Trophoblast cell (in vitro differentiated cells and primary cell): ENCODE measurements around the gene CENPP.

ENCODE experiments used
- DNase-seq, 2 donors: peaks; one replicate each; pipeline ENCODE4 v3.0.0-alpha.2; 2016
- H2AFZ ChIP-seq: 2 replicates; pipeline ENCODE4 v1.6.1; 2013; ENCODE audit warnings: low read length, moderate library complexity, mild to moderate bottlenecking; ENCODE audit not compliant: insufficient read depth, poor library complexity
- H2AK5ac ChIP-seq: 2 replicates; pipeline ENCODE4 v1.6.1; 2013; ENCODE audit warnings: mild to moderate bottlenecking, low read length
- H2BK120ac ChIP-seq: 2 replicates; pipeline ENCODE4 v1.6.1; 2013; ENCODE audit warnings: low read length, mild to moderate bottlenecking, moderate library complexity; ENCODE audit not compliant: insufficient read depth, poor library complexity
- H2BK12ac ChIP-seq: 2 replicates; pipeline ENCODE4 v1.6.1; 2013; ENCODE audit warnings: mild to moderate bottlenecking, low read length, moderate library complexity
- H2BK5ac ChIP-seq: 2 replicates; pipeline ENCODE4 v1.6.1; 2013; ENCODE audit warnings: low read length, low read depth, moderate library complexity, mild to moderate bottlenecking; ENCODE audit not compliant: poor library complexity
- H3K14ac ChIP-seq: 2 replicates; pipeline ENCODE4 v1.6.1; 2013; ENCODE audit warnings: mild to moderate bottlenecking, low read length
- H3K18ac ChIP-seq: 2 replicates; pipeline ENCODE4 v1.6.1; 2013; ENCODE audit warnings: mild to moderate bottlenecking, low read length
- H3K23ac ChIP-seq: 2 replicates; pipeline ENCODE4 v1.6.1; 2013; ENCODE audit warnings: low read length
- H3K27ac ChIP-seq: 2 replicates; pipeline ENCODE4 v1.5.1; 2013; ENCODE audit warnings: low read depth, mild to moderate bottlenecking, inconsistent platforms, low read length, moderate library complexity
- H3K27me3 ChIP-seq: 2 replicates; pipeline ENCODE4 v1.6.1; 2013; ENCODE audit warnings: inconsistent platforms, mild to moderate bottlenecking, low read length, moderate library complexity; ENCODE audit not compliant: insufficient read depth
- H3K36me3 ChIP-seq, 2 experiments: 1 replicate in 1 of 2; 2 replicates in 1 of 2; pipeline ENCODE4 v1.6.1; 2013; ENCODE audit warnings: low read length in 2 of 2, mild to moderate bottlenecking in 2 of 2, moderate library complexity in 1 of 2; ENCODE audit not compliant: insufficient read depth in 2 of 2, control insufficient read depth in 1 of 2
- H3K4ac ChIP-seq: 2 replicates; pipeline ENCODE4 v1.6.1; 2013; ENCODE audit warnings: low read depth, mild to moderate bottlenecking, low read length, moderate library complexity
- H3K4me1 ChIP-seq, 2 experiments: 1 replicate in 1 of 2; 2 replicates in 1 of 2; pipeline ENCODE4 v1.6.1; 2013; ENCODE audit warnings: low read length in 2 of 2, mild to moderate bottlenecking in 2 of 2, moderate library complexity in 1 of 2; ENCODE audit not compliant: insufficient read depth in 2 of 2, control insufficient read depth in 1 of 2
- H3K4me2 ChIP-seq: 2 replicates; pipeline ENCODE4 v1.6.1; 2013; ENCODE audit warnings: inconsistent platforms, mild to moderate bottlenecking, low read length, moderate library complexity
- H3K4me3 ChIP-seq: 2 replicates; pipeline ENCODE4 v1.5.1; 2013; ENCODE audit warnings: mild to moderate bottlenecking, low read depth, low read length, inconsistent platforms
- H3K79me1 ChIP-seq: one replicate; pipeline ENCODE4 v1.6.1; 2013; ENCODE audit warnings: low read length
- H3K79me2 ChIP-seq: 2 replicates; pipeline ENCODE4 v1.6.1; 2013; ENCODE audit warnings: low read length, mild to moderate bottlenecking; ENCODE audit not compliant: control insufficient read depth, insufficient read depth, poor library complexity
- H3K9ac ChIP-seq: 2 replicates; pipeline ENCODE4 v1.6.1; 2013; ENCODE audit warnings: mild to moderate bottlenecking, low read length
- H3K9me3 ChIP-seq: 2 replicates; pipeline ENCODE4 v1.6.1; 2013; ENCODE audit warnings: low read depth, mild to moderate bottlenecking, control low read depth, inconsistent platforms, low read length; ENCODE audit not compliant: insufficient read depth
- H4K12ac ChIP-seq: 2 replicates; pipeline ENCODE4 v1.6.1; 2013; ENCODE audit warnings: low read depth, mild to moderate bottlenecking, low read length, moderate library complexity
- H4K8ac ChIP-seq: 2 replicates; pipeline ENCODE4 v1.6.1; 2013; ENCODE audit warnings: low read depth, mild to moderate bottlenecking, low read length, moderate library complexity
- H4K91ac ChIP-seq: one replicate; pipeline ENCODE4 v1.6.1; 2013; ENCODE audit warnings: low read depth, mild to moderate bottlenecking, low read length, moderate library complexity
- WGBS: extraction: QIAGEN DNeasy Blood & Tissue Kit; methylation state at CpG from one replicate; pipeline ENCODE4 v1.1.7; 2013; ENCODE audit warnings: missing lambda C conversion rate; ENCODE audit not compliant: insufficient read length, insufficient coverage; ENCODE audit errors: extremely low coverage; 5-methylcytosine and 5-hydroxymethylcytosine counted together

CENPP gene

GRCh38 chr9:92422611-92423338 is 97.0 kb downstream of the CENPP start:
- Histone ChIP-seq H4K8ac (no peak overlapping the region), H3K36me3 (no peaks in the 10 kb centered on the region), H2AK5ac (no peak overlapping the region), H2BK12ac (no peak overlapping the region), H4K91ac (no peak overlapping the region), H3K79me1 (no peaks in the 10 kb centered on the region), H3K4me2 (no peak overlapping the region), H3K4ac (no peak overlapping the region), H2BK120ac (no peak overlapping the region), H4K12ac (no peak overlapping the region), H3K14ac (no peak overlapping the region), H3K79me2 (no peaks in the 10 kb centered on the region), H2AFZ (no peak overlapping the region), H3K23ac (no peak overlapping the region), H2BK5ac (no peak overlapping the region), H3K4me3 (no peak overlapping the region), H3K9me3 (no peaks in the 10 kb centered on the region), H3K27ac (no peak overlapping the region), H3K9ac (no peak overlapping the region), H3K4me1 (no peaks in the 10 kb centered on the region), H3K27me3 (no peaks in the 10 kb centered on the region), H3K18ac (no peak overlapping the region)
- no CpG with 5 or more reads among the region's 2 CpGs for WGBS
- DNase-seq = no peak

DNA sequence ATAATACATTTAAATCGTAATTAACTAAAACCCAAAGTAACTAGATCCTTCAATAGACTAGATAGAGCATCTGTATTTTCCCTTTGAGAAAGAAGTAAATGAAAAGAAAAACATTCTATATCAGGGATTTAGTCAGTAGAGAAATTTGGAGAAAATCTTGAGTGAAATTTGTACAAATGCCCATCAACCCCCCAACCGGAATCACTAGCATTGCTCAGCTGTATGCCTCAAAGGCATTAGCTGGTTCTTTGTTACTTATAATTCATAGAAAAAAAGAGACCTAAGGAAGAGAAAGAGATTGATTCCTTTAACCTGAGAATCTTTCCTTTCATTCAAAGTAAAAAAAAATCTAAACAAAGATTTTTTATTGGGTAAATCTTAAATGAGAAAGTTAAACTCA is 97.9 kb downstream of the CENPP start:
- Histone ChIP-seq H3K79me1 (no peaks in the 10 kb centered on the region), H3K14ac (no peak overlapping the region), H2AFZ (no peak overlapping the region), H3K18ac (no peak overlapping the region), H3K4ac (no peak overlapping the region), H3K9me3 (no peaks in the 10 kb centered on the region), H4K12ac (no peak overlapping the region), H3K4me3 (no peak overlapping the region), H2BK12ac (no peak overlapping the region), H3K36me3 (no peaks in the 10 kb centered on the region), H4K91ac (no peak overlapping the region), H3K9ac (no peak overlapping the region), H3K4me2 (no peak overlapping the region), H3K23ac (no peak overlapping the region), H4K8ac (no peak overlapping the region), H3K79me2 (no peaks in the 10 kb centered on the region), H2AK5ac (no peak overlapping the region), H2BK120ac (no peak overlapping the region), H3K27ac (no peak overlapping the region), H3K27me3 (no peaks in the 10 kb centered on the region), H2BK5ac (no peak overlapping the region), H3K4me1 (no peaks in the 10 kb centered on the region)
- WGBS = no CpG with 5 or more reads among the region's 2 CpGs
- DNase-seq = no peak

GRCh38 chr9:92424340-92424739 is 98.6 kb downstream of the CENPP start, which contains the start of gene OMD:
OMD (minus strand) TSS chr9:92424471; CDS start chr9:92417558, 6,913 bp downstream.
- Histone ChIP-seq H3K9me3 (no peaks in the 10 kb centered on the region), H2BK5ac (no peak within 1 kb of the TSS), H2BK120ac (no peak within 1 kb of the TSS), H4K8ac (no peak within 1 kb of the TSS), H4K91ac (no peak within 1 kb of the TSS), H3K4me1 (no peaks in the 10 kb centered on the region), H2BK12ac (no peak within 1 kb of the TSS), H3K27ac (no peak within 1 kb of the TSS), H3K79me1 (no peaks in the 10 kb centered on the region), H4K12ac (no peak within 1 kb of the TSS), H3K27me3 (no peaks in the 10 kb centered on the region), H2AFZ (no peak within 1 kb of the TSS), H3K14ac (no peak within 1 kb of the TSS), H3K4me2 (no peak within 1 kb of the TSS), H3K9ac (no peak within 1 kb of the TSS), H3K4me3 (no peak within 1 kb of the TSS), H3K4ac (no peak within 1 kb of the TSS), H3K23ac (no peak within 1 kb of the TSS), H2AK5ac (no peak within 1 kb of the TSS), H3K79me2 (no peaks in the 10 kb centered on the region), H3K18ac (no peak within 1 kb of the TSS), H3K36me3 (no peaks in the 10 kb centered on the region)
- no CpG with 5 or more reads among the region's 1 CpG for WGBS
- no peak for DNase-seq

DNA sequence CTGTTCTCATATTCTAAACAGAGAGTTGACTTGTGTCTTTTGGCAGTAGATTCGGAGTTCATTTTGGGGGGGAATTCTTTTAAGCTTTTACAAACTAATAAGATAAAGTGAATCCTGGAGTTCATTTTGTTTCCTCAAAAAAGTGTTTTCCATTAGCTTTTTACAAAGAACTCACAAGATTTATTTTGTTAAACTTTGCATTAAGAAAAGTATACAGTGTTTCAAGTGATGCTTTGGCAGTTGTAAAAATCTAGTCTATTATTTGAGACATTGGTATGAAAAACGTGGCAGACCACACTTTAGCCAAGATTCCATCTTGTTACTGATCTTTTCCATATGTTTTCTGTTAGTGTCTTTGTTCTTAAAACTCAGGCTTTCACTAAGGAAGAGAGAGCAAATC is 99.7 kb downstream of the CENPP start:
- DNase-seq = no peak
- H3K36me3 ChIP-seq = no peaks in the 10 kb centered on the region
- H3K9ac ChIP-seq = no peak overlapping the region
- H2BK120ac ChIP-seq = no peak overlapping the region
- no peak overlapping the region for H2AK5ac ChIP-seq
- H3K27ac ChIP-seq = no peak overlapping the region
- H4K12ac ChIP-seq = no peak overlapping the region
- H2BK12ac ChIP-seq = no peak overlapping the region
- H3K9me3 ChIP-seq = no peaks in the 10 kb centered on the region
- no peaks in the 10 kb centered on the region for H3K27me3 ChIP-seq
- no peak overlapping the region for H3K18ac ChIP-seq
- H3K23ac ChIP-seq = no peak overlapping the region
- H4K8ac ChIP-seq = no peak overlapping the region
- H3K4ac ChIP-seq = no peak overlapping the region
- no peaks in the 10 kb centered on the region for H3K4me1 ChIP-seq
- H2AFZ ChIP-seq = no peak overlapping the region
- no peaks in the 10 kb centered on the region for H3K79me1 ChIP-seq
- no peak overlapping the region for H3K14ac ChIP-seq
- no CpG with 5 or more reads among the region's 2 CpGs for WGBS
- no peak overlapping the region for H3K4me3 ChIP-seq
- no peaks in the 10 kb centered on the region for H3K79me2 ChIP-seq
- no peak overlapping the region for H4K91ac ChIP-seq
- no peak overlapping the region for H3K4me2 ChIP-seq
- no peak overlapping the region for H2BK5ac ChIP-seq
